Mesodermal cell (in vitro differentiated cells): ENCODE results near the gene GALNT5.

Experiments used
- H3K27ac ChIP-seq: 2 replicates; pipeline ENCODE4 v1.7.0; 2013; ENCODE audit warnings: mild to moderate bottlenecking, low read depth, low read length, moderate library complexity; ENCODE audit not compliant: severe bottlenecking
- H3K36me3 ChIP-seq: 2 replicates; pipeline ENCODE4 v1.7.1; 2013; ENCODE audit warnings: mild to moderate bottlenecking, low read length, moderate library complexity; ENCODE audit not compliant: control insufficient read depth, insufficient read depth
- H3K4me1 ChIP-seq: one replicate; pipeline ENCODE4 v1.7.1; 2013; ENCODE audit warnings: mild to moderate bottlenecking, low read length; ENCODE audit not compliant: insufficient read depth, control insufficient read depth, poor library complexity, severe bottlenecking
- H3K4me3 ChIP-seq: 2 replicates; pipeline ENCODE4 v1.7.0; 2013; ENCODE audit warnings: low read length, control low read depth, mild to moderate bottlenecking; ENCODE audit not compliant: insufficient read depth, poor library complexity, severe bottlenecking; ENCODE audit errors: extremely low read depth
- H3K9me3 ChIP-seq: 2 replicates; pipeline ENCODE4 v1.7.1; 2013; ENCODE audit warnings: mild to moderate bottlenecking, low read length, moderate library complexity; ENCODE audit not compliant: control insufficient read depth
- WGBS, 2 experiments: methylation state at CpG; one replicate each; pipeline ENCODE4 v1.1.5; 2013; ENCODE audit warnings: missing lambda C conversion rate in 2 of 2; ENCODE audit not compliant: insufficient coverage in 2 of 2; 5-methylcytosine and 5-hydroxymethylcytosine counted together

GALNT5 gene

GRCh38 chr2:157251932-157252331, 5.6 kb upstream of the GALNT5 start:
- Histone ChIP-seq H3K36me3 (no peaks in the 10 kb centered on the region), H3K4me3 (no peak overlapping the region), H3K4me1 (no peaks in the 10 kb centered on the region), H3K27ac (no peak overlapping the region), H3K9me3 (no peaks in the 10 kb centered on the region)
- no CpG with 5 or more reads among the region's 2 CpGs for WGBS, 2 experiments

GRCh38 chr2:157252529-157252928, 5.0 kb upstream of the GALNT5 start:
- Histone ChIP-seq H3K36me3 (no peaks in the 10 kb centered on the region), H3K4me3 (no peak overlapping the region), H3K4me1 (peaks cover 5% of the 10 kb centered on the region), H3K9me3 (no peaks in the 10 kb centered on the region), H3K27ac (no peak overlapping the region)
- WGBS, 2 experiments = 86 to 93% methylated on average over 2 to 4 of the region's 4 CpGs

- H3K36me3 ChIP-seq = no peaks in the 10 kb centered on the region
- H3K4me3 ChIP-seq = no peak overlapping the region
- WGBS, 2 experiments = 100% methylated on average over 1 of the region's 2 CpGs; no CpG with 5 or more reads in 1 of the 2 experiments
- H3K9me3 ChIP-seq = no peaks in the 10 kb centered on the region
- no peak overlapping the region for H3K27ac ChIP-seq
- H3K4me1 ChIP-seq = peaks cover 9% of the 10 kb centered on the region
Observed at GRCh38 chr2:157254041-157254440, 3.5 kb upstream of the GALNT5 start.

DNA sequence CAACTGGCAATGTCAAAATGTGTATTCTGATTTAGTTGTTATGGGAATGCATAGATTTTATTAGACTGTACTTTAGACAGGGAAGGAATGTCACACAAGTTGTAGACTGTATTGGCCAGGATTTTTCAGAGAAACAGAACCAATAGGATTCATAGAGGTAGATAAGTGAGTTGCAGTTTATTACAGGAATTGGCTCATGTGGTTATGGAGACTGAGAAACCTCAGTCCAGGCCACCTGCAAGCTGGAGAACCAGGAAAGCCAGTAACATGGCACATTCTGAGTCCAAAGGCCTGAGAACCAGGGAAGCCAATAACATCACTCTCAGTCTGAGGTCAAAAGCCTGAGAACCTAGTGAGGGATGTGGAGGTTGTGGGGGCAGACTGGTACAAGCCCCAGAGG, 1.8 kb upstream of the GALNT5 start:
- Histone ChIP-seq H3K9me3 (no peaks in the 10 kb centered on the region), H3K4me1 (peaks cover 10% of the 10 kb centered on the region), H3K4me3 (no peak overlapping the region), H3K27ac (no peak overlapping the region), H3K36me3 (no peaks in the 10 kb centered on the region)

GRCh38 chr2:157256626-157257025, 879 bp upstream of the GALNT5 start:
- Histone ChIP-seq H3K27ac (no peak overlapping the region), H3K4me3 (no peak overlapping the region)
- 88 to 100% methylated on average over 1 of the region's 3 CpGs for WGBS, 2 experiments

DNA sequence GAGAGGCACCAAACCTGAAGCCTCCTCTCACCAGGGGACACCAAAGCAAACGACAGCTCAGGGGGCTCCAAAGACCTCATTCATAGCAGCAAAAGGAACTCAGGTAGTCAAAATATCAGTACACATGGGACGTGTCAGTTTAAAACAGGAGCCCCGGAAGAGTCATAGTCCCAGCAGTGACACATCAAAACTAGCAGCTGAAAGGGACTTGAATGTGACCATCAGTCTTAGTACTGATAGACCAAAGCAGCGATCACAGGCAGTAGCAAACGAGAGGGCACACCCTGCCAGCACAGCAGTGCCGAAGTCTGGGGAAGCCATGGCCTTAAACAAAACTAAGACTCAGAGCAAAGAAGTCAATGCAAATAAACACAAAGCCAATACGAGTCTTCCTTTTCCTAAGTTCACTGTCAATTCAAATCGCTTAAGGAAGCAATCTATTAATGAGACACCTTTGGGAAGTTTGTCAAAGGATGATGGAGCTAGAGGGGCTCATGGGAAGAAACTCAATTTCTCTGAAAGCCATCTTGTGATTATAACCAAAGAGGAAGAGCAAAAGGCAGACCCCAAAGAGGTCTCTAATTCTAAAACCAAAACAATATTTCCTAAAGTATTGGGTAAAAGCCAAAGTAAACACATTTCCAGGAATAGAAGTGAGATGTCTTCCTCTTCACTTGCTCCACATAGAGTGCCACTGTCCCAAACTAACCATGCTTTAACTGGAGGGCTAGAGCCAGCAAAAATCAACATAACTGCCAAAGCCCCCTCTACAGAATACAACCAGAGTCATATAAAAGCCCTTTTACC, 1.2 kb downstream of the GALNT5 start:
- no peaks in the 10 kb centered on the region for H3K9me3 ChIP-seq
- no peak overlapping the region for H3K4me3 ChIP-seq
- H3K36me3 ChIP-seq = no peaks in the 10 kb centered on the region
- H3K4me1 ChIP-seq = peaks cover 14% of the 10 kb centered on the region
- 70 to 92% methylated on average over 5 to 6 of the region's 8 CpGs for WGBS, 2 experiments
- H3K27ac ChIP-seq = no peak overlapping the region

More at GRCh38 chr2:157256626-157257025, 879 bp upstream of the GALNT5 start:
- Histone ChIP-seq H3K4me1 (peaks cover 14% of the 10 kb centered on the region), H3K9me3 (no peaks in the 10 kb centered on the region), H3K36me3 (no peaks in the 10 kb centered on the region)

GRCh38 chr2:157259386-157259785, 1.9 kb downstream of the GALNT5 start:
- WGBS, 2 experiments = 86 to 100% methylated on average over 1 to 2 of the region's 2 CpGs

DNA sequence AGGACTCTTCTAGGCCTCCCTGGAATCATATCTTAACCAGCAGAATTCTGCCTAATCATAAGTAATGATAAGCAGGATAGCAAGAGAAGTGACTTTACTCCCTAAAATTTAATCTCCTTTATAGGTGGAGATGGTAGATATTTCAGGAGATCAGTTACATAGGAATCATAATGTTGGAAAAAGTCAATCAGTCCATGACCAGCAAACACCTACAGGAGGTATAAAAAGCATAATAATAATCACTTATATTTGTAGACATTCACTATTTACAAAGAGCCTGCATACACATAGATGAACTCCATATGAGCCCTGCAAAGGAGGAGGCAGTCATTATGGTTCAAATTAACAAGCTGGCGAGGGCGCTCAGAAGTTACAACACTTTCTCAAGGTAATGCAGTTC, 2.5 kb downstream of the GALNT5 start:
- peaks cover 14% of the 10 kb centered on the region for H3K4me1 ChIP-seq
- no peaks in the 10 kb centered on the region for H3K36me3 ChIP-seq
- H3K9me3 ChIP-seq = no peaks in the 10 kb centered on the region
- no peak overlapping the region for H3K4me3 ChIP-seq
- 83% methylated on average over 1 of the region's 2 CpGs; no CpG with 5 or more reads in 1 of the 2 experiments for WGBS, 2 experiments
- no peak overlapping the region for H3K27ac ChIP-seq

More at GRCh38 chr2:157259386-157259785, 1.9 kb downstream of the GALNT5 start:
- Histone ChIP-seq H3K4me1 (peaks cover 14% of the 10 kb centered on the region), H3K27ac (no peak overlapping the region), H3K4me3 (no peak overlapping the region), H3K36me3 (no peaks in the 10 kb centered on the region), H3K9me3 (no peaks in the 10 kb centered on the region)

- no peaks in the 10 kb centered on the region for H3K36me3 ChIP-seq
- H3K27ac ChIP-seq = peak overlapping the region; percentile 70
- no peak overlapping the region for H3K4me3 ChIP-seq
- no peaks in the 10 kb centered on the region for H3K9me3 ChIP-seq
- WGBS, 2 experiments = 83 to 86% methylated on average over 1 to 2 of the region's 4 CpGs
- H3K4me1 ChIP-seq = peaks cover 14% of the 10 kb centered on the region
Observed at GRCh38 chr2:157260533-157261198, 3.2 kb downstream of the GALNT5 start.

DNA sequence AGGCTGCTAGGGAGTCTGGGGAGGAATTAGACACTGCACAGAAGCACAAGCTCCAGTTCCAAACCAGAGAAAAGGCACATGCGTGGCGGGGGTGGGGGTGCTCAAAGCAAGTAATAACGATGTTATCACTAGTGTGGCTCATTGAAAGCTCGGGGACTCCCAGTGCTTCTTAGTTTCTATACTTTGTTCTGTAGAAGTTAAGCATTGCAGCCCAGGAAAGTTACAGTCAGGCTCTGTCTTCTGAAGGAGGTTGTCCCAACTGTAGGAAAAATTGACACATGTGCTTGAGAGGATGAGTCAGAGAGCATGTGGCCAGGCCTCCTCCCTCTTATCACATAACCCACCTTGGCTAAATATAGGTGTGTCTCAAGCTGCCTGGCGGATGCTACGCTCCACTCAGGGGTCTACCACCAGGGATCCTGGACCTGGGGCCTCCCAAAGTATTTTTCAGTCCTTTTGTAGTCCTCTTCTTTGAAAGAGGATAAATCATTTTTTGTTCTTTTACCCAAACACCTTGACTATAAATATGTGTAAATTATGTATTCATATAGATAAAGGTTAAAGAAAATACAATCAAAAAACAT, 3.8 kb downstream of the GALNT5 start:
- Histone ChIP-seq H3K27ac (peak overlapping the region; percentile 70), H3K4me1 (peaks cover 14% of the 10 kb centered on the region), H3K36me3 (no peaks in the 10 kb centered on the region), H3K9me3 (no peaks in the 10 kb centered on the region), H3K4me3 (no peak overlapping the region)
- 76 to 100% methylated on average over 2 to 4 of the region's 6 CpGs for WGBS, 2 experiments
